GM19240 (cell line): ENCODE data around the gene SEMG2.

Source experiments
- DNase-seq: peaks from one replicate; pipeline ENCODE4 v3.0.0; 2011; ENCODE audit warnings: low spot score; ENCODE audit not compliant: insufficient read length

Gene SEMG2

GRCh38 chr20:45221076-45221475 is at the start of gene SEMG2:
Gene SEMG2 (plus strand): TSS chr20:45221373. CDS start chr20:45221390, 17 bp downstream.
- no peak for DNase-seq

DNA sequence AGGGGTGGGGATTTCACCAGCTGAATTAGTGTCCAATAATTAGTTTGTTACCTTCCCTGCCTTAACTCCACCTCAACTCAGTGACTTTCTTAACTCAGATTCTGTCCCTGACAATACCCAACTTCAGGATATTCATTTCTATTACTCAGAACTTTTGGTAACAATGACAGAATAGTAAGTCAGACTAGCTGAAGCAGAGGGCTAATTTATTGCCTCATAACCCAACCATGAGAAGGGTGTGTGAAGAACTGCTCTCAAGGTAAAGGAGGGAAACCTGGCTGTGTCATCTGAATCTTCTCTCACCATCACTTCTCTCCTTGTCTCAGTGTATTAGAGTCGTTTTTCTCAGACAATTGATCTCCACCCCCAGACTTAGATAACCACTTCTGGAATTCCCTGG is 47.7 kb upstream of the SEMG2 start:
- DNase-seq: no peak

GRCh38 chr20:45174434-45175364 is 46.5 kb upstream of the SEMG2 start, which contains the start of gene PI3:
Gene PI3 (plus strand): TSS chr20:45174902. CDS start chr20:45174923, 21 bp downstream.
- no peak for DNase-seq

GRCh38 chr20:45176526-45177267 is 44.5 kb upstream of the SEMG2 start:
- no peak for DNase-seq

DNA sequence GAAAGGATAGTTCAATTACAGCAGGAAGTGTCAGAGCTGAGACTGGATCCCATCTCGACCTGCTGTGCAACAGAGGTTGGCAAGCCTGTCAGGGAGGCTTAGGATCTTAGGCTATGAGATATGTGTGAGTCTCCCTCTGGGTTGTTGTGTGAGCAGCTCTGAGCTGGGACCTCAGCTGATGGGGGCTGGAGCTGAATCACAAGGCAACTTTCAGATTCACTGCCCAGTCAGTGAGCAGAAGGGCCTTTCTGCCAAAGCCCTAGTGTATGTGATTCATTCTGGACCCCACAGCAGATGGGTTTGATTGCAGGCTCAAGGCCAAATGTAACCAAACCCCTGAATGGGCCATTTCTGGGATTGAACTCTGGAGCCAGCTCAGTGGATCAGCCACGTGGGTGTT is 42.0 kb upstream of the SEMG2 start:
- DNase-seq: no peak

GRCh38 chr20:45181639-45182038 is 39.5 kb upstream of the SEMG2 start:
- DNase-seq: no peak

GRCh38 chr20:45183084-45183483 is 38.1 kb upstream of the SEMG2 start:
- DNase-seq: no peak

DNA sequence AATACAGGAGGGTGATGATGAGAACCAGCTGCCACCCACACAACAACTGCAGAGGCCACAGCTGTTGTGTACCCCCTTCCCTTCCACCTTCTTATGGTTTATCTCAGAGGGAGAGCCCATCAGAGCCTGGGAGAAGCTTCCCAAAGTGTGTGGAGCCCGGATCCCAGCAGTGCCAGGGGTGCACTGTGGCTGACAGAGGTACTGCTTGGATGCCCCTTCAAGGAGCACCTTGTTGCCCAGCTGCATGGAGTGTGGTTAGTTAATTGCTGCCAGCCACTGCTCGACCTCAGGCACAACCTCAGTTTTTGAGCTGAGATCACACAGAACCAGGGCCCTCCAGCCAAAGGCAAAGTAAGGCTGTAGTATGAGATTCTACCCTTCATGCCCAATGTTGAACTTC is 33.5 kb upstream of the SEMG2 start:
- DNase-seq: no peak

- DNase-seq: no peak
Measured at GRCh38 chr20:45189067-45189609, 32.0 kb upstream of the SEMG2 start.

DNA sequence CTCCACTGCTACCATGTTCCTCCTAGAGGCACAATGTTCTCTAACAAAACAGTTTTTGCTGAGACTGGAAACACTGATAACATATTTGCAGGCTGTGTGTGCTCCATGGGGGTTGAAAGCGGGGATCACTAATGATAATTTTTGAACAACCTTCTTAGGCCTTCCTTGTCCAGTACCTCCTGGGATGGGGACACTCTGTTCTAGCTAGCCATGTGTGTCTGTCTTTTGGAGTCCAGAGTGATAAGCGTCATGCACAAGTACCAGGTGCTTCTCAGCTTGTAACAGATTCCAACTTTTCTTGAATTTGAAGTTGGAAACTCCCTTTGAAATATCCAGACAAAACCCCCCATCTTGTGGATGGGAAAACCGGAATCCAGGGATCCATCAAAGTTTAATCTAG is 31.3 kb upstream of the SEMG2 start:
- DNase-seq: no peak

- no peak for DNase-seq
Measured at GRCh38 chr20:45191926-45192325, 29.2 kb upstream of the SEMG2 start.

DNA sequence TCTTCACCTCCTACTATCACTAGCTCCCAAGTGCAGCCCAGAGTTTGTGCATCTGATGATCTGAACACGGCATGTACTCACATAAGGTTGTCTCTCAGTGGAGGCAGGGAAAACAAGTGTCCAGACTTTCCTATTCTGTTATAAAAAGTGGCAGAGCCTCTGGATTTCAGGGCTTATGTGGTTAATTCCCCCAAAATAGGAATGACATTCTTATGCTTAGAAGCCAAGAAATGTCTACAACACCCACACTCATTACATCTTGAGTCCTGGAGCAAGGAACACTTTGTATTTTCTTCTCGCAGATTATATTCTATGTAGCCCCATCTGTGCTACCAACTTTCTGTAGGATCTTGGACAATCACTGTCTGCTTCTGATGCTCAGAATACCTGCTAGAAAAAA is 27.8 kb upstream of the SEMG2 start:
- no peak for DNase-seq

DNA sequence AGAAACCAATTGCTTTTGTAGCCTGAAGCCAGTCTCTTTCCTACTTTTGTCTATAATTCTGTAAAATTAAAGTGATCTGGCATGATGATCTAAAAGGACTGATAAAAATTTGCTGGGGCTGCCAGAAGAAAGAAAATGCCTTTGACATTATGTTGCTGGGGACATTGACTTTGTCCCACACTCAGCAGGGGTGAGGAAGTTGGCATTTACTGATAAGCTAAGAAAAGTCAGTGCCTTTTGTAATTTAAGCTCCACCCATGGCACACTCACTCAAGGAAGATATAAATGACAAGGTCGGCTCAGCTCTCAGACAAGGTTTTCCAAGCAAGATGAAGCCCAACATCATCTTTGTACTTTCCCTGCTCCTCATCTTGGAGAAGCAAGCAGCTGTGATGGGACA is 14.4 kb upstream of the SEMG2 start, which contains the start of gene SEMG1:
SEMG1 (plus strand) TSS at position 309 of the 400 bp plus-strand sequence; CDS start at position 330, 21 bp downstream.
- no peak for DNase-seq

DNA sequence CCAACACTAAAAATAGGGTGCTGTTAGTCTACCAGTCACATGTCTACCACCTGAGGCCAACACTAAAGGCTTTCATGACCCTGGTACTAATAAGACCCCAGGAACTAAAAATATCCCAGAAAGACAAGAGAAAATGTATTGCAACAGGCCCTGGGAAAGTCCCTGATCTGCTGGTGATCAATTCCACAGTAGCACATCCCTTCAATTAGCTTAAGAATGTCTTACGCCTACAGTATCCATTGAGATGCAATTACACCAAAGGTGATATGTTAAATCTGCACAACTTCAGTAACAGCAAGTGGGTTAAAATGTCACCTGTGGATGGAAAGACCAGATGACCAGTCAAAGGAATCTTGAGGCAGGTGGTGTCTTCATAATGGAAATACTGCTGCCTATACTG is 11.2 kb upstream of the SEMG2 start:
- no peak for DNase-seq

DNA sequence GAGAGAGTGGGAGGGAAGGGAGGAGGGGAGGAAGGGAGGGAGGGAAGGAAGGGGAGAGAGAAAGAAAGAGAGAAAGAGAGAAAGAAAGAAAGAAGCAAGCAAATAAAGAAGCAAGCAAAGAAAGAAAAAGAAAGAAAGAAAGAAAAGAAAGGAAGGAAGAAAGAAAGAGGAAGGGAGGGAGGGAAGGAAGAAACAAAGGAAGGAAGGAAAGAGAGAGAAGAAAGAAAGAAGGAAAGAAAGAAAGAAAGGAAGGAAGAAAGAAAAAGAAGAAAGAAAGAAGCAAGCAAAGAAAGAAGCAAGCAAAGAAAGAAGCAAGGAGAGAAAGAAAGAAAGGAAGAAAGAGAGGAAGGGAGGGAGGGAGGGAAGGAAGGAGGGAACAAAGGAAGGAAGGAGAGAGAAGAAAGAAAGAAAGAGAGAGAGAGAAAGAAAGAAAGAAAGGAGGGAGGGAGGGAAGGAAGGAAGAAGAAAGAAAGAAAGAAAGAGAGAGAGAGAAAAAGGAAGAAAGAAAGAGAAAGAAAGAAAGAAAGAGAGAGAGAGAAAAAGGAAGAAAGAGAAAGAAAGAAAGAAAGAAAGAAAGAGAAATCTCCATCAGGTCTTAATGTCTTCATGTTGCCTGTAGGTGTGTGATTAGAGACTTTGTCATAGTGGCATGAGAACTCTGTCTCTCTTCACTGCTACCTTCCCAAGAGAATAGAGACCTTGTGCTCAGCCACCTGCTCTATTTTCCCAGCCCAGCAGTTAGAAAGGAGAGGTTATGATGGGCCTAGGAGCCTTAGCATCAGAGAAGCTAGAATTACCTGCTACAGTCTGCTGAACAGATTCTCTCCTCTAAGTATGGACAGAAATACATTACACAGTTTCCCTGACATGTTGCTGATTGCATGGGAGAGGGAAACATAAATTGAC is 9.4 kb upstream of the SEMG2 start:
- no peak for DNase-seq

- DNase-seq: no peak
Measured at GRCh38 chr20:45212836-45213235, 8.3 kb upstream of the SEMG2 start.

DNA sequence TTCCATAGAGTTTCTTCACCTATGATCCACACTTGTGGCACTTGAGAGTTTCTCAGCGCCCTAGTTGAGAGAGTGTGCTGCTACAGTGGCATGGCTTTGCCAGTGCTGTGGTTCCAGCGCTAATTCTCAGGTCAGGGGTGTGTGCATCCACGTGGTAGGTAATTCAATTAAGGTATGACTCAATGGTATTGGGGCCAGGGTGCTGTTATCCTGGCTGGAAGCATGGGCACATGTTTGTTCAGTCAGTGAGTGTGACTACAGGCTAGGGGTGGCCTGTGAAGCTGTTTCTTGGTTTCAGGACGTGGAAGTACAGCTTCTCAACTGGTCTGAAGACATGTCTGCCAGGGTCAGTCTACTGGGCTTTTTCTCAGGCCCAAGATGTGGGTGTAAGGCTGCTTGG is 3.0 kb upstream of the SEMG2 start:
- DNase-seq: no peak

- no peak for DNase-seq
Measured at GRCh38 chr20:45218636-45219035, 2.5 kb upstream of the SEMG2 start.

- no peak for DNase-seq
Measured at GRCh38 chr20:45223136-45223535, 2.0 kb downstream of the SEMG2 start.

DNA sequence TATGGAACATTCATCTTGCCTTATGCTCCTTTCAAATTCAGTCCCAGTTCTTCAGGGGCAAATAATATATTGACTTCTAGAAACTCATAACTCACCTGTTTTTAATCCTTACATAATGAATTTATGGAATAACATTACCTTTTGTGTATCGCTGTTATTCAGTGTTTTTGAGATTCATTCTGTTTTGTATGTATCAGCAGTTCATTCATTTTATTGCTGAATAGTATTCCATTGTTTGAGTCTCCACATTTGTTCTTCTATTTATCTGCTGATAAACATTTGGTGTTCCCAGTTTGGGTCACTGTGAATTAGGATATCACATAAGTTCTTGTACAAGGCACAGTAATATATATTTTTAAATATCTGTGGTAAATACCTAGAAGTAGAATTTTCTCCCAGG is 5.1 kb downstream of the SEMG2 start:
- no peak for DNase-seq
